ENCODE data around the gene ABCF1. TPM values are rescaled to one million over a fixed set of nuclear protein-coding genes. Genes with fewer than 3 reads are reported as not detected.
A peak's percentile ranks its signal among the peaks of the same experiment; 100 is the strongest.

Gene ABCF1
- total and polyA plus RNA-seq, 9 of the 15 experiments (the other 6 are each of a cell fraction or from before 2014, with no cell fraction given) = 41.6 to 193 (median 102) TPM

DNA sequence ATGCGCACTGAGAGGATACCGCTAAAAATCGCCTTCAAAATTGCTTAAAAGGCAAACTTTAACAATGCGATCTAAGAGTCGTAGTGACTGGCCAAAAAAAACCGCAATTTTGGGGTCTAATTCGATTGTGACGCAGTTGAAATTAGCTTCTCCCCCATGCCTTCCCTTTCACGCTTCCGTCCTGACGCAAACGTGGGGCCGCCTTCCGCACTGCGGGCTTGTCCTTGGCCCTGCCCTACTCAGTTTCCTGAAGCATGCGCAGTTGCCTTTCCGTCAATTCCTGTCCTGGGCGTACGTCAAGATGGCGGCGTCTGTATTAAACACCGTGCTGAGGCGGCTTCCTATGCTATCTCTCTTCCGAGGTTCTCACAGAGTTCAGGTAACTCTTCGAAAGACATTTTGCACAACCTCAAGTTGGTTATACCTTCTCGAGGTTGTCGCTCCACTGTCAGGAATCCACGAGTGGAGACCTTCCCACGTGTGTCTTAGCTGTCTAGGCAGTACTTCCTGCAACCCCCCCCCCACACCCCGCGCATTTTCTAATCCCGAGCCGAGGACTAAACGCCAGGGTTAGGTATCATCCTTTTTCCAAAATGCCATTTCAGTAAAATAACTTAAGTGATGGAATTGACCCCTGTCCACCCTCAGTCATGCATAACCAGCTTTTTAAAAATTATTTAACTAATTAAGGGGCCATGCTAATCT, 46.5 kb downstream of the ABCF1 start, which contains the start of gene MRPS18B (continued):
- TF ChIP-seq MYBL2 (IDR thresholded peaks at IDR 0.05; ENCODE audit: low read depth) (no peak), MYBL2 (CRISPR knock-in tag; IDR thresholded peaks at IDR 0.05; ENCODE audit: borderline replicate concordance) (no peak), RBM22 (IDR thresholded peaks at IDR 0.05; ENCODE audit: low read depth, low read length, poor library complexity, severe bottlenecking) (no peak), MXI1 (IDR thresholded peaks at IDR 0.05; ENCODE audit: low read depth, low read length) (peak; percentile 96), ZNF408 (CRISPR knock-in tag; IDR thresholded peaks at IDR 0.05; ENCODE audit: low read depth) (no peak), BHLHE40 (IDR thresholded peaks at IDR 0.05; ENCODE audit: low read length) (no peak), COPS2 (conservative IDR thresholded peaks at IDR 0.05) (no peak), TBL1XR1 (IDR thresholded peaks at IDR 0.05; ENCODE audit: low read length in 2 of 2) (no peak), ZNF707 (CRISPR knock-in tag; conservative IDR thresholded peaks at IDR 0.05) (no peak; the same call in 1 of the 2 replicates), TCFL5 (CRISPR knock-in tag; conservative IDR thresholded peaks at IDR 0.05) (0 out of 2 replicates have a peak, but pooled peaks have one; percentile 36), CHD1 (IDR thresholded peaks at IDR 0.05; ENCODE audit: low read length) (no peak), NR2C1 (IDR thresholded peaks at IDR 0.05) (no peak), NR2C1 (tag; IDR thresholded peaks at IDR 0.05) (peak; percentile 80), KLF1 (tag; IDR thresholded peaks at IDR 0.05) (0 out of 2 replicates have a peak, but pooled peaks have one; percentile 10), ZNF263 (CRISPR knock-in tag; IDR thresholded peaks at IDR 0.05; ENCODE audit: borderline replicate concordance) (peak; percentile 2; the same call in 1 of the 2 replicates)
- TF ChIP-seq, protein P1, sequence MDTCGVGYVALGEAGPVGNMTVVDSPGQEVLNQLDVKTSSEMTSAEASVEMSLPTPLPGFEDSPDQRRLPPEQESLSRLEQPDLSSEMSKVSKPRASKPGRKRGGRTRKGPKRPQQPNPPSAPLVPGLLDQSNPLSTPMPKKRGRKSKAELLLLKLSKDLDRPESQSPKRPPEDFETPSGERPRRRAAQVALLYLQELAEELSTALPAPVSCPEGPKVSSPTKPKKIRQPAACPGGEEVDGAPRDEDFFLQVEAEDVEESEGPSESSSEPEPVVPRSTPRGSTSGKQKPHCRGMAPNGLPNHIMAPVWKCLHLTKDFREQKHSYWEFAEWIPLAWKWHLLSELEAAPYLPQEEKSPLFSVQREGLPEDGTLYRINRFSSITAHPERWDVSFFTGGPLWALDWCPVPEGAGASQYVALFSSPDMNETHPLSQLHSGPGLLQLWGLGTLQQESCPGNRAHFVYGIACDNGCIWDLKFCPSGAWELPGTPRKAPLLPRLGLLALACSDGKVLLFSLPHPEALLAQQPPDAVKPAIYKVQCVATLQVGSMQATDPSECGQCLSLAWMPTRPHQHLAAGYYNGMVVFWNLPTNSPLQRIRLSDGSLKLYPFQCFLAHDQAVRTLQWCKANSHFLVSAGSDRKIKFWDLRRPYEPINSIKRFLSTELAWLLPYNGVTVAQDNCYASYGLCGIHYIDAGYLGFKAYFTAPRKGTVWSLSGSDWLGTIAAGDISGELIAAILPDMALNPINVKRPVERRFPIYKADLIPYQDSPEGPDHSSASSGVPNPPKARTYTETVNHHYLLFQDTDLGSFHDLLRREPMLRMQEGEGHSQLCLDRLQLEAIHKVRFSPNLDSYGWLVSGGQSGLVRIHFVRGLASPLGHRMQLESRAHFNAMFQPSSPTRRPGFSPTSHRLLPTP (IDR thresholded peaks at IDR 0.05; ENCODE audit: borderline replicate concordance, extremely low read depth, insufficient read length) = no peak
- TF ChIP-seq, protein P2, sequence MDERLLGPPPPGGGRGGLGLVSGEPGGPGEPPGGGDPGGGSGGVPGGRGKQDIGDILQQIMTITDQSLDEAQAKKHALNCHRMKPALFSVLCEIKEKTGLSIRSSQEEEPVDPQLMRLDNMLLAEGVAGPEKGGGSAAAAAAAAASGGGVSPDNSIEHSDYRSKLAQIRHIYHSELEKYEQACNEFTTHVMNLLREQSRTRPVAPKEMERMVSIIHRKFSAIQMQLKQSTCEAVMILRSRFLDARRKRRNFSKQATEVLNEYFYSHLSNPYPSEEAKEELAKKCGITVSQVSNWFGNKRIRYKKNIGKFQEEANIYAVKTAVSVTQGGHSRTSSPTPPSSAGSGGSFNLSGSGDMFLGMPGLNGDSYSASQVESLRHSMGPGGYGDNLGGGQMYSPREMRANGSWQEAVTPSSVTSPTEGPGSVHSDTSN (CRISPR knock-in tag; IDR thresholded peaks at IDR 0.05; ENCODE audit: low read depth) = no peak
- TF ChIP-seq, protein P2 (tag; conservative IDR thresholded peaks at IDR 0.05; ENCODE audit: low read depth) = 0 out of 2 replicates have a peak, but pooled peaks have one; percentile 7
- TF ChIP-seq, protein P3, sequence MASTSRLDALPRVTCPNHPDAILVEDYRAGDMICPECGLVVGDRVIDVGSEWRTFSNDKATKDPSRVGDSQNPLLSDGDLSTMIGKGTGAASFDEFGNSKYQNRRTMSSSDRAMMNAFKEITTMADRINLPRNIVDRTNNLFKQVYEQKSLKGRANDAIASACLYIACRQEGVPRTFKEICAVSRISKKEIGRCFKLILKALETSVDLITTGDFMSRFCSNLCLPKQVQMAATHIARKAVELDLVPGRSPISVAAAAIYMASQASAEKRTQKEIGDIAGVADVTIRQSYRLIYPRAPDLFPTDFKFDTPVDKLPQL (IDR thresholded peaks at IDR 0.05; ENCODE audit: extremely low read depth, insufficient read length) = peak; percentile 75
- TF ChIP-seq, protein P4, sequence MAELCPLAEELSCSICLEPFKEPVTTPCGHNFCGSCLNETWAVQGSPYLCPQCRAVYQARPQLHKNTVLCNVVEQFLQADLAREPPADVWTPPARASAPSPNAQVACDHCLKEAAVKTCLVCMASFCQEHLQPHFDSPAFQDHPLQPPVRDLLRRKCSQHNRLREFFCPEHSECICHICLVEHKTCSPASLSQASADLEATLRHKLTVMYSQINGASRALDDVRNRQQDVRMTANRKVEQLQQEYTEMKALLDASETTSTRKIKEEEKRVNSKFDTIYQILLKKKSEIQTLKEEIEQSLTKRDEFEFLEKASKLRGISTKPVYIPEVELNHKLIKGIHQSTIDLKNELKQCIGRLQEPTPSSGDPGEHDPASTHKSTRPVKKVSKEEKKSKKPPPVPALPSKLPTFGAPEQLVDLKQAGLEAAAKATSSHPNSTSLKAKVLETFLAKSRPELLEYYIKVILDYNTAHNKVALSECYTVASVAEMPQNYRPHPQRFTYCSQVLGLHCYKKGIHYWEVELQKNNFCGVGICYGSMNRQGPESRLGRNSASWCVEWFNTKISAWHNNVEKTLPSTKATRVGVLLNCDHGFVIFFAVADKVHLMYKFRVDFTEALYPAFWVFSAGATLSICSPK (IDR thresholded peaks at IDR 0.05; ENCODE audit: borderline replicate concordance) = no peak

Data from K562 (cell line).